ENCODE results near the gene RTL1.

RTL1 gene

DNA sequence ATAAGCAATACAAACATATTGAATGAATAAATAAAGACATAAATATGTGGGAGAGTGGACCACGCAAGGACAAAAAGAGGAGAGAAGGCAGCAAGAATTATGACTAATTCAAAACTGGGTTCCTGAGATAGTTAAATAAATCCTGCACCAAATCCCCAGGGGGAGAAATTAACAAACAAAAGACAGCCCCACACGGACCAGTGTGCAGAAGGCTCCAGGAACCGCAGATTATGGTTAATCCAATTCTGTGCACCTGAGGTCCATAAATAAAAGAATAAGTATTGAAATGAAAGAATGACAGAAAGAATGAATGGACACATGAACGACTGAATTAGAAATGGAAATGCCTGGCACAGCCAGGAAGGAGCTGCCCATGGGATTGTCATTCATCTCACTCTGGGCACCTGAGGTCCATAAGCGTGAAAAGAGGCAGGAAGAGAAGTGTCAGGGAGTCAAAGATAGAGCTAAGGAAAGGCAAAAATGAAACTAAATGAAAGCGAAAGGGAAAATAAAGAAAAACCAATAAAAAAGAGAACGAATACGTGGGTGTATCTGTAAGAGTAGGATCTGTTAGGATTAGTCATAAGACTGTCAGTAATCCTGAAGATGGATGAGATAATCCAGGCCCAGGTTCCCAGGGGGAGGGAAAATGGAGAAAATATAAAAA lies 54.3 kb downstream of the RTL1 start:
- H3K27ac ChIP-seq = no peak overlapping the region
- TF ChIP-seq ZFX (IDR thresholded peaks at IDR 0.05) = no peak
- TF ChIP-seq, protein P1, sequence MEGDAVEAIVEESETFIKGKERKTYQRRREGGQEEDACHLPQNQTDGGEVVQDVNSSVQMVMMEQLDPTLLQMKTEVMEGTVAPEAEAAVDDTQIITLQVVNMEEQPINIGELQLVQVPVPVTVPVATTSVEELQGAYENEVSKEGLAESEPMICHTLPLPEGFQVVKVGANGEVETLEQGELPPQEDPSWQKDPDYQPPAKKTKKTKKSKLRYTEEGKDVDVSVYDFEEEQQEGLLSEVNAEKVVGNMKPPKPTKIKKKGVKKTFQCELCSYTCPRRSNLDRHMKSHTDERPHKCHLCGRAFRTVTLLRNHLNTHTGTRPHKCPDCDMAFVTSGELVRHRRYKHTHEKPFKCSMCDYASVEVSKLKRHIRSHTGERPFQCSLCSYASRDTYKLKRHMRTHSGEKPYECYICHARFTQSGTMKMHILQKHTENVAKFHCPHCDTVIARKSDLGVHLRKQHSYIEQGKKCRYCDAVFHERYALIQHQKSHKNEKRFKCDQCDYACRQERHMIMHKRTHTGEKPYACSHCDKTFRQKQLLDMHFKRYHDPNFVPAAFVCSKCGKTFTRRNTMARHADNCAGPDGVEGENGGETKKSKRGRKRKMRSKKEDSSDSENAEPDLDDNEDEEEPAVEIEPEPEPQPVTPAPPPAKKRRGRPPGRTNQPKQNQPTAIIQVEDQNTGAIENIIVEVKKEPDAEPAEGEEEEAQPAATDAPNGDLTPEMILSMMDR (conservative IDR thresholded peaks at IDR 0.05) = no peak

DNA sequence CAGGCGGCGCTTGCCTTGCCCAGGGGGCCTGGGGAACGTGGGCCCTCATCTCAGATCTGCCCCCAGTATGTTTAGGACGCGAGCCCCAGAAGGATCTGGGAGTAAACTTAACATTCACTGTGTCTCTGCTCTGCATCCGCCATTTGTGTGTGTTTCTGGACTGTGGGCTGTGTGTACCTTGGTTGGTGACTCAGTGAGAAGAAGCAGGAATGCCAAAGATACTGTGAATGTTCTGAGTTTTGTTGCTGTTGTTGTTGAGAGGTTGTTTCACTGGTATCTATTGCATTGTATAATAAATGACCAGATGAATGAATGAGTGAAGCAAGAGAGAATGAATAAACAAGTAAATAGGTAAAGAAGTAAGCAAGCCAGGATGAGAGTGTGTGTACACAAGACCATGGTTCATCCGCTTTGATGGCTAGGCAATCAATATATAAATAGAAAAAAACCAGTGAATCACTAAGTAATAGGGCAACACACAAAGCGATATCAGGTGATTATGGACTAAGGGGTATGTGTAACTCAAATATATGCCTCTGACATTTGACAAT lies 57.1 kb downstream of the RTL1 start:
- no peak for TF ChIP-seq ZFX (IDR thresholded peaks at IDR 0.05)
- H3K27ac ChIP-seq = no peak overlapping the region

DNA sequence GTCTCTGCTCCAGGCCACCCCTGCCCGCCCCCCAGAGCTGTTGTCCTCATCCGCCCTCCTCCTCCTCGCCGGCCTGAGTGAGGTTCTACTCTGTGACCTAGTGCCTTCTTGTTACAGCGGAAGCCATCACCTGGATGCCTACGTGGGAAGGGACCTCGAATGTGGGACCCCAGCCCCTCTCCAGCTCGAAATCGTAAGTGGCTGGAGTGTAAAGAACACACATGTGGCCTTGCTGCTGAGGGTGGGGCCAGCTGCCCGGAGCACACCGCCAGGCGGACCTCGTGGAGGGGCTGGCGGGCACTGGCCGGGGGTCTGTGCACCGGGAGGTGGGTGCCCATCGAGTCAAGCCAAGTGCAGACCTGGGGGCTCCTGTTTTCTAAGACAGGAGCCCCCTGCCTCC lies 58.2 kb downstream of the RTL1 start:
- no peak overlapping the region for H3K27ac ChIP-seq
- TF ChIP-seq, protein P1 (conservative IDR thresholded peaks at IDR 0.05) = no peak
- no peak for TF ChIP-seq ZFX (IDR thresholded peaks at IDR 0.05)

DNA sequence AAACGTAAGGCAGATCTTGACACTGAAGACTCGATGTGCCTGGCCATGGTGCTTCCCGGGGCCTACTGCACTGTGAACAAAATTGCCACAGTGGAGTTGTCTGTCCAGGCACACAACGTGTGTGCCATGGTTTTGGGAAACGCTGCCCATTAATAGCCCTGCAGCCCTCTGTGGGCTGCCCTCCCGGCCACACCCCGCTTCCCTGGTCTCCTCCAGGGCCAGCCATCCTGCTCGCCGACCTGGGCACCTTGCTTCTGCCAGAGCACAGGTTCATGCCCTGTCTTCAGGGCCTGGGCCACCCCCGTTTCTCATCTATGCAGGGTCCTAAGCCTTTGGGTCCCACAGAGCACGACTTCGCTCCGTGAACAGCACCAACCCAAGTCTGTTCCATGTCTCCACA lies 58.7 kb downstream of the RTL1 start:
- no peak overlapping the region for H3K27ac ChIP-seq
- TF ChIP-seq, protein P1 (conservative IDR thresholded peaks at IDR 0.05) = no peak
- no peak for TF ChIP-seq ZFX (IDR thresholded peaks at IDR 0.05)

DNA sequence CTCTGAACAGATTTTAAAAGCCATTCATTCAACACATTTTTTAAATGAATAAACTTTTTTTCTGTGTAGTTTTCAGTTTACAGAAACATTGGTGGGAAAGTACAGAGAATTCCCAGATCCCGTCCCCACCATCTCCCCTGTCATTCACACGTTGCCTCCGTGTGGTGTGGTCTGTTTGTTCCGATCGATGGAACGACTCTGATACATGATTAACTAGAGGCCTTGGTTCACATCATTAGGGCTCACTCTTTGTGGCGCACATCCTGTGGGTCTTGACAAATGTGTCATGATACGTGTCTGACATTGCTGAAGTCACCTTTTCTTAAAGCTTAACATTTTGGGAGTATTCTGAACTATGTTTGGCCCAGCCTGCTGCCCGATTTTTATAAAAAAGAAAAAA lies 59.1 kb downstream of the RTL1 start:
- TF ChIP-seq, protein P1 (conservative IDR thresholded peaks at IDR 0.05) = no peak
- TF ChIP-seq ZFX (IDR thresholded peaks at IDR 0.05) = no peak
- no peak overlapping the region for H3K27ac ChIP-seq

- no peak overlapping the region for H3K27ac ChIP-seq
- TF ChIP-seq, protein P1 (conservative IDR thresholded peaks at IDR 0.05) = no peak
- TF ChIP-seq ZFX (IDR thresholded peaks at IDR 0.05) = no peak
These were observed 59.5 kb downstream of the RTL1 start for GRCh38 chr14:100844082-100844408.

- TF ChIP-seq, protein P1 (conservative IDR thresholded peaks at IDR 0.05) = no peak
- no peak for TF ChIP-seq ZFX (IDR thresholded peaks at IDR 0.05)
- no peak overlapping the region for H3K27ac ChIP-seq
These were observed 60.7 kb downstream of the RTL1 start for GRCh38 chr14:100842799-100843198.

Measured in C4-2B (cell line).